Kidney epithelial cell (primary cell): ENCODE data around the gene EPB41L4B. TPM values are rescaled to one million over a fixed set of nuclear protein-coding genes. Genes with fewer than 3 reads are reported as not detected.
"Not testable (repeated sequence)": the region's sequence is repeated elsewhere in the genome, so short reads cannot be mapped to it uniquely, and the experiment has no call there.

Source experiments
- DNase-seq: peaks from one replicate; pipeline ENCODE4 v3.0.0-alpha.2; 2010; ENCODE audit warnings: low read depth
- H3K27me3 ChIP-seq: 2 replicates; pipeline ENCODE4 v1.6.0; 2011; ENCODE audit warnings: low read length; ENCODE audit not compliant: control insufficient read depth, insufficient read depth
- H3K36me3 ChIP-seq: 2 replicates; pipeline ENCODE4 v1.5.1; 2011; ENCODE audit warnings: low read length; ENCODE audit not compliant: control insufficient read depth, insufficient read depth
- H3K4me3 ChIP-seq: 2 replicates; pipeline ENCODE4 v1.5.1; 2011; ENCODE audit warnings: low read depth, mild to moderate bottlenecking, control low read depth, low read length
- CTCF ChIP-seq: IDR thresholded peaks from 2 replicates; pipeline ENCODE4 v1.5.1; 2011; ENCODE audit warnings: mild to moderate bottlenecking, moderate library complexity, low read length, control low read depth, inconsistent platforms; ENCODE audit not compliant: insufficient read depth, poor library complexity, severe bottlenecking
- total RNA-seq: library from RNA; depleted of rRNA; stranded (reverse); fragments of >200 nt; gene quantifications from 2 replicates; pipeline ENCODE4 v1.2.3, GENCODE V29; 2015

Gene EPB41L4B
- total RNA-seq, 1 donor from 2014 or later: 11.0 TPM

GRCh38 chr9:109289186-109289585 is 31.7 kb downstream of the EPB41L4B start:
- TF ChIP-seq CTCF: no peak
- Histone ChIP-seq H3K4me3 (no peak overlapping the region), H3K36me3 (no peaks in the 10 kb centered on the region), H3K27me3 (no peaks in the 10 kb centered on the region)
- DNase-seq: no peak

- DNase-seq: no peak
- no peaks in the 10 kb centered on the region for H3K27me3 ChIP-seq
- no peaks in the 10 kb centered on the region for H3K36me3 ChIP-seq
- no peak overlapping the region for H3K4me3 ChIP-seq
- no peak for TF ChIP-seq CTCF
These were observed 33.9 kb downstream of the EPB41L4B start for GRCh38 chr9:109286981-109287380.

GRCh38 chr9:109286571-109286977 is 34.3 kb downstream of the EPB41L4B start:
- H3K36me3 ChIP-seq: no peaks in the 10 kb centered on the region
- H3K4me3 ChIP-seq: no peak overlapping the region
- no peak for TF ChIP-seq CTCF
- H3K27me3 ChIP-seq: no peaks in the 10 kb centered on the region
- DNase-seq: no peak

- DNase-seq, H3K27me3 ChIP-seq, H3K36me3 ChIP-seq, H3K4me3 ChIP-seq: not testable (repeated sequence)
These were observed 37.2 kb downstream of the EPB41L4B start for GRCh38 chr9:109283672-109284071.

GRCh38 chr9:109283012-109283411 is 37.8 kb downstream of the EPB41L4B start:
- Histone ChIP-seq H3K36me3 (no peaks in the 10 kb centered on the region), H3K4me3 (no peak overlapping the region), H3K27me3 (no peaks in the 10 kb centered on the region)
- TF ChIP-seq CTCF: no peak
- no peak for DNase-seq

- H3K4me3 ChIP-seq: no peak overlapping the region
- no peak for DNase-seq
- no peak for TF ChIP-seq CTCF
- H3K27me3 ChIP-seq: no peaks in the 10 kb centered on the region
- no peaks in the 10 kb centered on the region for H3K36me3 ChIP-seq
These were observed 38.6 kb downstream of the EPB41L4B start for GRCh38 chr9:109282302-109282701.
